Transverse colon (tissue), 4 donors: Measurements from ENCODE around the gene BORCS6.

Source experiments
- POLR2A ChIP-seq: fragments of 450-650 bp; IDR thresholded peaks from one replicate; pipeline ENCODE4 v1.6.1; 2016; ENCODE audit warnings: antibody characterized with exemption, mild to moderate bottlenecking, moderate library complexity
- POLR2AphosphoS5 ChIP-seq, 3 donors: sonication (generic); formaldehyde crosslinking; IDR thresholded peaks; one replicate each; pipeline ENCODE4 v1.6.1; 2016; ENCODE audit warnings: antibody characterized with exemption in 3 of 3
- TF ChIP-seq, protein P1 (sequence below), 5 experiments: fragments of 200-600 bp in 3 of 5; fragments of 450-650 bp in 2 of 5; sonication (generic) in 3 of 5; IDR thresholded peaks; 1 replicate in 2 of 5; 2 replicates in 3 of 5; pipeline ENCODE4 v1.5.1; 2016 to 2017; ENCODE audit warnings: antibody characterized with exemption in 5 of 5, inconsistent platforms in 3 of 5, mild to moderate bottlenecking in 2 of 5, moderate library complexity in 1 of 5

DNA sequence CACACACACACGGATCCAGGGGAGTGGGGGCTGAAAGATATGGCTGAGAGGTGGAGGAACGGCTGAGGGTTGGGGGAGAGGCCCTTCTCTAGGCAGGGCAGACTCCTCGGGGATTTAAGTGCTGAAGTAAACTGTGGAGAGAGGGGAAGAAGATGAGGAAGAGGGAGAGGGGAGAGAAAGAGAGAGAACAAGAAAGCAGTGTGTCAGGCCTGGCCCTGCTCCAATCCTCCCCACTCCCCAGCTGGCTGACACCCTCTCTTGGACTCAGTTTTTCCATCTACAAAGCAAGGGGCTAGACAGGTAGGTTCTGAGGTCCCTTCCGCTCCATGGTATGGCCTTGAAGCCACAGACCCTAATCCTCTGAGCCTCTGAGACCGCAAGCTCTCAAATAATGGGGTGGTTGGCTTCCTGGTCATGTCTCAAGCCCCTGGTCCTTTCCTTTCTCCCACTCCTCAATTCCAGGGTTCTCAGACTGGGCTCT lies 29.2 kb downstream of the BORCS6 start:
- TF ChIP-seq POLR2A (no peak), POLR2AphosphoS5 (IDR thresholded peaks at IDR 0.05) (no peak)
- TF ChIP-seq, protein P1, sequence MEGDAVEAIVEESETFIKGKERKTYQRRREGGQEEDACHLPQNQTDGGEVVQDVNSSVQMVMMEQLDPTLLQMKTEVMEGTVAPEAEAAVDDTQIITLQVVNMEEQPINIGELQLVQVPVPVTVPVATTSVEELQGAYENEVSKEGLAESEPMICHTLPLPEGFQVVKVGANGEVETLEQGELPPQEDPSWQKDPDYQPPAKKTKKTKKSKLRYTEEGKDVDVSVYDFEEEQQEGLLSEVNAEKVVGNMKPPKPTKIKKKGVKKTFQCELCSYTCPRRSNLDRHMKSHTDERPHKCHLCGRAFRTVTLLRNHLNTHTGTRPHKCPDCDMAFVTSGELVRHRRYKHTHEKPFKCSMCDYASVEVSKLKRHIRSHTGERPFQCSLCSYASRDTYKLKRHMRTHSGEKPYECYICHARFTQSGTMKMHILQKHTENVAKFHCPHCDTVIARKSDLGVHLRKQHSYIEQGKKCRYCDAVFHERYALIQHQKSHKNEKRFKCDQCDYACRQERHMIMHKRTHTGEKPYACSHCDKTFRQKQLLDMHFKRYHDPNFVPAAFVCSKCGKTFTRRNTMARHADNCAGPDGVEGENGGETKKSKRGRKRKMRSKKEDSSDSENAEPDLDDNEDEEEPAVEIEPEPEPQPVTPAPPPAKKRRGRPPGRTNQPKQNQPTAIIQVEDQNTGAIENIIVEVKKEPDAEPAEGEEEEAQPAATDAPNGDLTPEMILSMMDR (IDR thresholded peaks at IDR 0.05): no peak
